GM10266 (cell line): ENCODE data around the gene RNF111.
"Not testable (repeated sequence)": the region's sequence is repeated elsewhere in the genome, so short reads cannot be mapped to it uniquely, and the experiment has no call there.

ENCODE experiments used
- DNase-seq: peaks from one replicate; pipeline ENCODE4 v3.0.0; 2012; ENCODE audit errors: extremely low spot score
- TF ChIP-seq, protein P1 (sequence below): IDR thresholded peaks from 2 replicates; pipeline ENCODE4 v1.5.1; 2012; ENCODE audit warnings: mild to moderate bottlenecking, low read depth; ENCODE audit not compliant: control insufficient read depth, insufficient read depth; ENCODE audit errors: missing control alignments

The RNF111 gene

DNA sequence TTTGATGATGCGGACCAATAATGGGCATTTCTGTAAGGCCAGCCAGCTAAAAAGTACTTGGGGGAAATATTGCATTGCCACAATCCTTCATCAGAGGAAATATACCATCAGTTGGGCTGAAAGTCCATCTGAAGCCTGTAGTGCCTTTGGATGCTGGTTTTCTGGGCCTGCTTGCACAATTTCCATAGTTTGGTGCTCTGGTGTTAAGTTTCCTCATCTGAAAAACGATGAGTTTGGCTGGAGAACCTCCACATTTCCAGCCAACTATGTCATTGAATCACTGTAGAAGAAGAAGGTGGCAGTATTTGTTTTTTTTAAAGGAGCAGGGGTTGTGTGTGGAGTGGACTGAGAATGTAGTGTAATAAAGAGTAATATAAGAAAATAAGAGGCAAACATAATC is 127.6 kb downstream of the RNF111 start:
- TF ChIP-seq, protein P1, sequence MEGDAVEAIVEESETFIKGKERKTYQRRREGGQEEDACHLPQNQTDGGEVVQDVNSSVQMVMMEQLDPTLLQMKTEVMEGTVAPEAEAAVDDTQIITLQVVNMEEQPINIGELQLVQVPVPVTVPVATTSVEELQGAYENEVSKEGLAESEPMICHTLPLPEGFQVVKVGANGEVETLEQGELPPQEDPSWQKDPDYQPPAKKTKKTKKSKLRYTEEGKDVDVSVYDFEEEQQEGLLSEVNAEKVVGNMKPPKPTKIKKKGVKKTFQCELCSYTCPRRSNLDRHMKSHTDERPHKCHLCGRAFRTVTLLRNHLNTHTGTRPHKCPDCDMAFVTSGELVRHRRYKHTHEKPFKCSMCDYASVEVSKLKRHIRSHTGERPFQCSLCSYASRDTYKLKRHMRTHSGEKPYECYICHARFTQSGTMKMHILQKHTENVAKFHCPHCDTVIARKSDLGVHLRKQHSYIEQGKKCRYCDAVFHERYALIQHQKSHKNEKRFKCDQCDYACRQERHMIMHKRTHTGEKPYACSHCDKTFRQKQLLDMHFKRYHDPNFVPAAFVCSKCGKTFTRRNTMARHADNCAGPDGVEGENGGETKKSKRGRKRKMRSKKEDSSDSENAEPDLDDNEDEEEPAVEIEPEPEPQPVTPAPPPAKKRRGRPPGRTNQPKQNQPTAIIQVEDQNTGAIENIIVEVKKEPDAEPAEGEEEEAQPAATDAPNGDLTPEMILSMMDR, result no peak
- DNase-seq, result no peak

DNA sequence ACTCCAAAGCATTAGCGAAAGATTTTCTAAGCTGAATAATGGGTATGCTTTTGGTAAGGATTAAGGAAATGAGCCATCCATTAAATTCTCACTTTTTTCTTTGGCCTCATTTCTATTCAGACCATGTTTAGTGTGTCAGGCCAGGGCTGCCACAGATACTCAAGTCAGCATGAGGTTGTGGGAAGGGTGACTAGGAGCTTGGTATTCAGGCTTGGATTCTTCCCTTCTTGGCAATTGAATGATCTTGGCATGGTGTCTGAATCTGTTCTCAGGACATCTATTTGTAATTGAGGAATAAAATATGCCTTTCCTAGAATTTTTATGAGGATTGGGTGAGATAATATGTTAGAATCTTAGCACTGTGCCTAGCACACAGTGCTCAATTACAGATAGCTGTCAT is 128.7 kb downstream of the RNF111 start:
- DNase-seq, result no peak
- TF ChIP-seq, protein P1, result no peak

GRCh38 chr15:59116771-59117170 is 129.3 kb downstream of the RNF111 start:
- TF ChIP-seq, protein P1, result no peak
- no peak for DNase-seq

DNA sequence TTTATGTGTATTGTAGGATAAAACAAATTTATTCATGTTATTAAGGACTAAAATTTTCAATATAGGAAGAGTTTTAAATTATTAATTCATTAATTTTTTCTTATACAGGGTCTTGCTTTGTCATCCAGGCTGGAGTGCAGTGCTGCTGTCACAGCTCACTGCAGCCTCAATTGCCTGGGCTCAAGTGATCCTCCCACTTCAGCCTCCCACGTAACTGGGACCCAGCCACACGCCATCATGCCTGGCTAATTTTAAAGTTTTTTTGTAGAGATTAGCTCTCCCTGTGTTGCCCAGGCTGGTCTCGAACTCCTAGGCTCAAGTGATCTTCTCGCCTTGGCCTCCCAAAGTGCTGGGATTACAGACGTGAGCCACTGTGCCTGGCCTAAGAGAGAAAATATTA is 132.2 kb downstream of the RNF111 start:
- DNase-seq, result no peak
- TF ChIP-seq, protein P1, result no peak

DNA sequence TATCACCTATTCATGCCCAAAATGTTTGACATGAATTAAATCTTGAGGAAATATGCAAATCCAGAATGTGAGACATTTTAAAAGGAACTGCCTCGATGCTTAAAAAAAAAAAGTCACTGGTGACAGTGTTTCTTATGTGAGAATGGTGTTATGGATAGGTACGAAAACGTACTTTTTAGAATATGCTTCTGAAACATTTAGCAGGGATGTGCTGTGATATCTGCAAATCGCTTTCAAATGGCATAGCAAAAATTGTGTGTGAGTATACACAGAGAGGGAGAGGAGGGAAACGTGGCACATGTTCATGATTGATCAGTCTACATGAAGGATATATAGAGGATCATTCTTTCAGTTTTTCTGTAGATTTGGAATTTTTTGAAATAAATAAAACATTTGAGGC is 133.5 kb downstream of the RNF111 start:
- TF ChIP-seq, protein P1, result no peak
- DNase-seq, result no peak

DNA sequence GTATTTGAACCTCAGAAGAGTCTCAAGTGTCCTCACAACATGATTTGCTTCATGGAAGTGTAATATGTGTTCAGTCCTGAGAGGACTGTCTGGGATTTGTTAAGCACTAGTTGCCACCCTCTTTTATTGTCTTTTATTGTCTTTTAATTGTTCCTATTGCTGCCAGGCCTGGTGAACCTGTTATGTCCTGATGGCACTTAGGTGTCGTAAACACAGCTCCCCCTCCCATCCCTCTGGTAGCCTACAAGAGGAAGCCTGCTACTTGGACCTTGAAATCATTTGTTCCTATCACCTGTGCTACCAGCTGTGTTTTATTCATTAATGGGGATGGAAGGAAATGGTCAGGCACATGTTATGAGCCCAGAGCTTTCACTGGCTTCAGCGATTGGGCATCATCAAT is 136.8 kb downstream of the RNF111 start:
- TF ChIP-seq, protein P1, result no peak
- DNase-seq, result no peak

DNA sequence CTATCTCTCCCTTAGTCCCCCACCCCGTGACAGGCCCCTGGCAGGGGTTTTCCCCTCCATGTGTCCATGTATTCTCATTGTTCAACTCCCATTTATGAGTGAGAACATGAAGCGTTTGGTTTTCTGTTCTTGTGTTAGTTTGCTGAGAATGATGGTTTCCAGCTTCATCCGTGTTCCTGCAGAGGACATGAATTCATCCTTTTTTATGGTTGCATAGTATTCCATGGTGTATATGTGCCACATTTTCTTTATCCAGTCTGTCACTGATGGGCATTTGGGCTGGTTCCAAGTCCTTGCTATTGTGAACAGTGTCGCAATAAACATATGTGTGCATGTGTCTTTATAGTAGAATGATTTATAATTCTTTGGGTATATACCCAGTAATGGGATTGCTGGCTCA is 138.2 kb downstream of the RNF111 start:
- not testable (repeated sequence) for DNase-seq

DNA sequence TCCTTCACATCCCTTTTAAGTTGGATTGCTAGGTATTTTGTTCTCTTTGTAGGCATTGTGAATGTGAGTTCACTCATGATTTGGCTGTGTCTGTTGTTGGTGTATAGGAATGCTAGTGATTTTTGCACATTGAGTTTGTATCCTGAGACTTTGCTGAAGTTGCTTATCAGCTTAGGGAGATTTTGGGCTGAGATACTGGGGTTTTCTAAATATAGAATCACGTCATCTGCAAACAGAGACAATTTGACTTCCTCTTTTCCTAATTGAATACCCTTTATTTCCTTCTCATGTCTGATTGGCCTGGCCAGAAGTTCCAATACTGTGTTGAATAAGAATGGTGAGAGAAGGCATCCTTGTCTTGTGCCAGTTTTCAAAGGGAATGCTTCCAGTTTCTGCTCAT is 139.8 kb downstream of the RNF111 start:
- not testable (repeated sequence) for DNase-seq
